Cardiac muscle cell (in vitro differentiated cells and primary cell): ENCODE data around the gene ROR2. TPM values are rescaled to one million over a fixed set of nuclear protein-coding genes. Genes with fewer than 3 reads are reported as not detected.

ENCODE experiments used
- DNase-seq, 2 donors: peaks; one replicate each; pipeline versions ENCODE4 v3.0.0 to v3.0.0-alpha.2; 2010 to 2017; ENCODE audit warnings: low read depth in 1 of 2, low spot score in 1 of 2
- H3K27ac ChIP-seq: fragments of 200-600 bp; sonication (generic); 2 replicates; pipeline ENCODE4 v1.5.1; 2016
- H3K27me3 ChIP-seq: fragments of 200-600 bp; sonication (generic); 2 replicates; pipeline ENCODE4 v1.6.0; 2016; ENCODE audit warnings: control low read depth
- H3K36me3 ChIP-seq: fragments of 200-600 bp; sonication (generic); 2 replicates; pipeline ENCODE4 v1.5.1; 2016; ENCODE audit warnings: control low read depth
- H3K4me1 ChIP-seq: fragments of 200-600 bp; sonication (generic); 2 replicates; pipeline ENCODE4 v1.8.1; 2017; ENCODE audit warnings: low read depth, mild to moderate bottlenecking, mixed run types
- H3K4me3 ChIP-seq: fragments of 200-600 bp; sonication (generic); 2 replicates; pipeline ENCODE4 v1.5.1; 2016; ENCODE audit warnings: mild to moderate bottlenecking
- H3K9me3 ChIP-seq: fragments of 200-600 bp; sonication (generic); 2 replicates; pipeline ENCODE4 v1.5.1; 2017; ENCODE audit warnings: low read depth, mild to moderate bottlenecking, control low read depth
- polyA plus RNA-seq: library from polyadenylated mRNA; unstranded; fragments of >200 nt; fragmentation: Nextera tagmentation; extraction: Ambion mirVana; gene quantifications from 2 replicates; pipeline ENCODE4 v1.2.1, GENCODE V29; 2016
- total RNA-seq: library from RNA; depleted of rRNA; stranded (reverse); fragments of >200 nt; gene quantifications from 2 replicates; pipeline ENCODE4 v1.2.3, GENCODE V29; 2016
- TF ChIP-seq, protein P1 (sequence below): IDR thresholded peaks from 2 replicates; pipeline ENCODE4 v1.5.1; 2012; ENCODE audit warnings: low read depth, mild to moderate bottlenecking, low read length

Gene ROR2
- total and polyA plus RNA-seq, 2 experiments from 2014 or later: 21.5 to 38.6 TPM

DNA sequence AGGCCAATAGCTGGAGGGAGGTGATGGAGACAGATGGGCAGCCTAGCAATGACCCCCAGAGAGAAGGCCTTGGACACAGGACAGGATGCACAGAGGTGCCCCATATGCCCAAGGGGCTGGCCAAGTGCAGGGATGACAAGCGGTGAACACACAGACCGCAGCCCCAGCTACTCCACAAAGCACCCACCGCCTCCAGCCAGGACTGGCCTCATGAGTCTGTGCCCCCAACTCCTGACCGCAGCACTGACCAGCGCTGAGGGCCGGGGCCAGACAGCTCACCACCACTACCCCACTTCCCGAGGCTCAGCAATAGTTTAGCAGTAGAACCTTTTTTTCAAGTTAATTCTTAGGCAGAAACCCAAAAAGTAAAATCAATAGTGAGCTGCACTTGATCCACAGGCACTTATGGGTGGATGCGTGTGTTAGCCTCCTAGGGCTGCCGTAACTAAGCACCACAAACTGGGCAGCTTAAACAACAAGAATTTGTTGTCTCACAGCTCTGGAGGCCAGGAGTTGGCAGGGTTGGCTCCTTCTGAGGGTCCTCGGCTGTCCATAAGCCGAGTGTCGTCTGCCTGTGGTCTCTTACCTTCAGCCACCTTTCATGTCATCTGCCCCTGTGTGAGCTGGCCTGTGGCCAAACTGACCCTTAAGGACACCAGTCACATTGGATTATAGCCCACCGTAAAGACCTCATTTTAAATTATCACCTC, 14.1 kb downstream of the ROR2 start:
- TF ChIP-seq, protein P1, sequence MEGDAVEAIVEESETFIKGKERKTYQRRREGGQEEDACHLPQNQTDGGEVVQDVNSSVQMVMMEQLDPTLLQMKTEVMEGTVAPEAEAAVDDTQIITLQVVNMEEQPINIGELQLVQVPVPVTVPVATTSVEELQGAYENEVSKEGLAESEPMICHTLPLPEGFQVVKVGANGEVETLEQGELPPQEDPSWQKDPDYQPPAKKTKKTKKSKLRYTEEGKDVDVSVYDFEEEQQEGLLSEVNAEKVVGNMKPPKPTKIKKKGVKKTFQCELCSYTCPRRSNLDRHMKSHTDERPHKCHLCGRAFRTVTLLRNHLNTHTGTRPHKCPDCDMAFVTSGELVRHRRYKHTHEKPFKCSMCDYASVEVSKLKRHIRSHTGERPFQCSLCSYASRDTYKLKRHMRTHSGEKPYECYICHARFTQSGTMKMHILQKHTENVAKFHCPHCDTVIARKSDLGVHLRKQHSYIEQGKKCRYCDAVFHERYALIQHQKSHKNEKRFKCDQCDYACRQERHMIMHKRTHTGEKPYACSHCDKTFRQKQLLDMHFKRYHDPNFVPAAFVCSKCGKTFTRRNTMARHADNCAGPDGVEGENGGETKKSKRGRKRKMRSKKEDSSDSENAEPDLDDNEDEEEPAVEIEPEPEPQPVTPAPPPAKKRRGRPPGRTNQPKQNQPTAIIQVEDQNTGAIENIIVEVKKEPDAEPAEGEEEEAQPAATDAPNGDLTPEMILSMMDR: no peak
- Histone ChIP-seq H3K27me3 (no peaks in the 10 kb centered on the region), H3K9me3 (no peaks in the 10 kb centered on the region), H3K4me3 (no peak overlapping the region), H3K27ac (no peak overlapping the region), H3K4me1 (peaks cover 9% of the 10 kb centered on the region), H3K36me3 (no peaks in the 10 kb centered on the region)
- no peak for DNase-seq

DNA sequence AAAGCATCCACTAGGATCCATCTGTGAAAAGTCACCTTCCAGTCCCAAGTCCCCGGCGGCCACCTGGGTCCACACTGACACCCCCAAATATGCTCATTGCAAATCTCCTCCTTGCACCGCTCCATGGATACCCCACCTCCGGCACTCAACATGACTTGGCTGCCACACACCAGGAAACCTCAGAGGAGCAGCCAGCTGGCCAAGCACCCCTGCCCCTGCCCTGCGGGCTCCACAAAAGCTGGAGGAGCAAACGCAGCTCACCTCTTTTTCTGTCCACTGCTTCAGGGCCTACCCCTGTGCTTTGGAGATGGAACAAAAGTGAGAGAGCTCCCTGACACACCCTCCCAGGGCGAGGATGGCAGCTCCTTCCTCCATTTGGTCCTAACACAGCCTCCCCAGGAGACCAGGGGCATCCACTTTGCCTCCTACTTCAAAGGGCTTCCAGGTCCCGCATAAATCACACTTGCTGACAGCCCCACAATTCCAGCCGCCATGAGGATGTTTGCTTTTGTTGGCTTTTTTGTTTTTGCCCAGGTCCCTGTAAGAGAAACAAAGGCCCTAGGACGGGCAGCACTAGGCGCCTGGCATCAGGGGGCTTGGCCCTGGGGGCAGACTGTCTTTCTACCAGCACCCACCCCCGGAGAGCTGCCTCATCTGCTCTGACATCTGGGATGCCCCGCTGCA, 14.8 kb downstream of the ROR2 start:
- TF ChIP-seq, protein P1: no peak
- peaks cover 6% of the 10 kb centered on the region for H3K4me1 ChIP-seq
- no peaks in the 10 kb centered on the region for H3K9me3 ChIP-seq
- no peak overlapping the region for H3K27ac ChIP-seq
- no peak overlapping the region for H3K4me3 ChIP-seq
- H3K27me3 ChIP-seq: no peaks in the 10 kb centered on the region
- no peaks in the 10 kb centered on the region for H3K36me3 ChIP-seq
- no peak for DNase-seq

DNA sequence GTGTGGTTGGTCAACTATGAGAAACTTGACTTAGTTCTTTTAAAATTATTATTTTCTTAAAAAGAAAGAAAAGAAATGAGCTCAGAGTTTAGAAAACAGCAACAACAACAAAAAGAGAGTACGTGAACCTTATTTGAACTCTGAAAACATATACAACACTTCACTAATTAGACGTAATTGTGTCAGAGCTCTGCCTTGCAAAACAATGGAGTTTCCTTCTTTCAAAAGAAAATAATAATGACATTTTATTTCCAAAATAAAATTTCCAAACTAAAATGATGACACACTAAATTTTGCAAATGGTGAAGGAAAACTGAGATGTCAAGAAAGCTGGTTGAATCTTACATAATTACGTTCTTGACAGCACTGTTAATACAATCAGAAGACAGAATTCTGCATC, 15.4 kb downstream of the ROR2 start:
- Histone ChIP-seq H3K36me3 (no peaks in the 10 kb centered on the region), H3K4me3 (no peak overlapping the region), H3K27ac (no peak overlapping the region), H3K9me3 (no peaks in the 10 kb centered on the region), H3K27me3 (no peaks in the 10 kb centered on the region), H3K4me1 (peaks cover under 1% of the 10 kb centered on the region)
- TF ChIP-seq, protein P1: no peak
- no peak for DNase-seq

DNA sequence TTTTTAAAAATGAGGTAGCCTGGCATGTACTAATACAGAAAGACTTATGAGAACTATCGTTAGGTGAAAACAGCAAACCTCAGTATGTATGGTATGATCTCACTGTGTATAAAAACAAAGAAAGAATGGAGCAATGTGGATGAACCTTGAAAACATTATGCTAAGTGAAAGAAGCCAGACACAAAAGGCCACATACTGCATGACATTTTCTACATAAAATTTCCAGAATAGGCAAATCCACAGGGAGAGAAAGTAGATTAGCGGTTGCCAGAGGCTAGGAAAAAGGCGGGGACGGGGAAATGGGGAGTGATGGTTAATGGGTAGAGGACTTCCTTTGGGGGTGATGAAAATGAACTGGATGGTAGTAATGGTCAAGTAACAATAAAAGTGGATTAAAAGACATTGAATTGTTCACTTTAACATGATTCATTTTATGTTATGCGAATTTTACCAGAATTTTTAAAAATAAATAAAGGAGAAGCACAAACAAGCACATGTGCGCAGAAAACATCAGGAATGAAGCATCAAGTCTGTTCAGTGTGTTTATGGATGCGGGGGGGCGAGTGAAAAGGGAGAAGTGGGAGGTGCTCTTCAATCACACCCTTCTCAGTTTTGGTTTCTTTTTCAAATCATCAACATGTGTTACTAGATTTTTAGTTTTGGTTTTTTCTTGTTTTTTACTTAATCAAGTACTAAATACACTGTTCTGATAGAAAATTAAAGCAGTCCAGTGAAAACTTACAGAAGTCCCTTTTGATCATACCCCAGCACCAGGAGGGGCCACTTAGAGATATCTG, 16.3 kb downstream of the ROR2 start:
- H3K27me3 ChIP-seq: no peaks in the 10 kb centered on the region
- no peak overlapping the region for H3K27ac ChIP-seq
- no peak overlapping the region for H3K4me3 ChIP-seq
- peak in 1 of 2 donors; percentile 48 for DNase-seq
- no peaks in the 10 kb centered on the region for H3K36me3 ChIP-seq
- H3K4me1 ChIP-seq: no peaks in the 10 kb centered on the region
- no peaks in the 10 kb centered on the region for H3K9me3 ChIP-seq
- TF ChIP-seq, protein P1: no peak

DNA sequence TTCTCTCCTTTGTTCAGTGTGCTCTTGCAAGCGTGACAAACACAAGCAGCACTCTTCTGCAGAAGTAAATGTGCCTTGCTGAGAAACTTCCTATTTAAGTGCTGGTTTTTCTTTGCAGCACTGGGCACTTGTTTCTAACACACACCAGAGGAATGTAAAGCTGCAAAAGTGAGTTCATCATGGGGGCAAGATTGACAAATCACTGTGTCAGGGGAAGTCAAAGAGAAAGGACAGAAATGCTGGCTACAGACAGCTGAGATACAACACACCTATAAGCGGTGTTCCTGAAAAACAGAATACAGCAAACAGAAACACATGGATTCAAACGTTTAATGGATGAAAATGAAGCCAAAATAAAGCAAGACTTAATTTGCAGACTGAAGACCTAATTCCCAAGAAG, 19.6 kb downstream of the ROR2 start:
- Histone ChIP-seq H3K27ac (no peak overlapping the region), H3K36me3 (no peaks in the 10 kb centered on the region), H3K4me1 (no peaks in the 10 kb centered on the region), H3K27me3 (no peaks in the 10 kb centered on the region), H3K4me3 (no peak overlapping the region), H3K9me3 (no peaks in the 10 kb centered on the region)
- TF ChIP-seq, protein P1: no peak
- peak; percentile 23 to 32 for DNase-seq
